ENCODE measurements around the gene FAM117B. TPM values are rescaled to one million over a fixed set of nuclear protein-coding genes. Genes with fewer than 3 reads are reported as not detected.

FAM117B gene
- total RNA-seq, 1 donor from 2014 or later, result 7.1 TPM

DNA sequence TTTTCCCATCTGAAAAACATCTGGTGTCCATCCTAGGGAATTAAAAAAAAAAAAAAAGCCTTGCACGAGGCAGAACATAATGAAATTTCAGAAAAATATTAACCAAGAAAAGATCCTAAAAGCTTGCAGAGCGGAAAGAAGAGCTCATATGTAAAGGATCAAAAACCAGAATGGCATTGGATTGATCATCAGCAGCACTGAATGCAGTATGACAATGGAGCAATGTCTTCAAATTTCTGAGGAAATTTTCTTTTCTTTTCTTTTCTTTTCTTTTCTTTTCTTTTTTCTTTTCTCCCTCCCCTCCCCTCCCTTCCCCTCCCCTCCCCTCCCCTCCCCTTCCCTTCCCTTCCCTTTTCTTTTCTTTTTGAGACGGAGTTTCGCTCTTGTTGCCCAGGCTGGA lies 21.3 kb upstream of the FAM117B start:
- DNase-seq (ENCODE audit: low read depth), result no peak
- TF ChIP-seq, protein P1, sequence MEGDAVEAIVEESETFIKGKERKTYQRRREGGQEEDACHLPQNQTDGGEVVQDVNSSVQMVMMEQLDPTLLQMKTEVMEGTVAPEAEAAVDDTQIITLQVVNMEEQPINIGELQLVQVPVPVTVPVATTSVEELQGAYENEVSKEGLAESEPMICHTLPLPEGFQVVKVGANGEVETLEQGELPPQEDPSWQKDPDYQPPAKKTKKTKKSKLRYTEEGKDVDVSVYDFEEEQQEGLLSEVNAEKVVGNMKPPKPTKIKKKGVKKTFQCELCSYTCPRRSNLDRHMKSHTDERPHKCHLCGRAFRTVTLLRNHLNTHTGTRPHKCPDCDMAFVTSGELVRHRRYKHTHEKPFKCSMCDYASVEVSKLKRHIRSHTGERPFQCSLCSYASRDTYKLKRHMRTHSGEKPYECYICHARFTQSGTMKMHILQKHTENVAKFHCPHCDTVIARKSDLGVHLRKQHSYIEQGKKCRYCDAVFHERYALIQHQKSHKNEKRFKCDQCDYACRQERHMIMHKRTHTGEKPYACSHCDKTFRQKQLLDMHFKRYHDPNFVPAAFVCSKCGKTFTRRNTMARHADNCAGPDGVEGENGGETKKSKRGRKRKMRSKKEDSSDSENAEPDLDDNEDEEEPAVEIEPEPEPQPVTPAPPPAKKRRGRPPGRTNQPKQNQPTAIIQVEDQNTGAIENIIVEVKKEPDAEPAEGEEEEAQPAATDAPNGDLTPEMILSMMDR (conservative IDR thresholded peaks at IDR 0.05; ENCODE audit: low read depth, low read length), result no peak
- H3K4me3 ChIP-seq (ENCODE audit: low read depth, low read length), result no peak overlapping the region

DNA sequence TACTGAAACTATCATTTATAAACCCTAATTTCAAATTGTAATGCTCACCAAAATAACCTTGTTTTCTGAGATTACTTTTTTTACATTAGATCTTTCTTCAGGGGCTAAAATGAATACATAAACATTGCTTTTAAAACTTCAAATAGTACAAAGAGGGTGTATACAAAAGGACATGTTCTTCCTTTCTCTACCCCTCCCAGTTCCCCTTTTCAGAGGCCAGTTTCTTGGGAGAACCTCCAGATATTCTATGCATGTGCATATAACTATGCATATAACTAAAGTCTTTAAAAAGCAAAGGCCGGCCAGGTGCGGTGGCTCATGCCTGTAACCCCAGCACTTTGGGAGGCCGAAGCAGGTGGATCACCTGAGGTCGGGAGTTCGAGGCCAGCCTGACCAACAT lies 10.6 kb upstream of the FAM117B start:
- no peak overlapping the region for H3K4me3 ChIP-seq (ENCODE audit: low read depth, low read length)
- DNase-seq (ENCODE audit: low read depth), result no peak
- TF ChIP-seq, protein P1 (conservative IDR thresholded peaks at IDR 0.05; ENCODE audit: low read depth, low read length), result no peak

DNA sequence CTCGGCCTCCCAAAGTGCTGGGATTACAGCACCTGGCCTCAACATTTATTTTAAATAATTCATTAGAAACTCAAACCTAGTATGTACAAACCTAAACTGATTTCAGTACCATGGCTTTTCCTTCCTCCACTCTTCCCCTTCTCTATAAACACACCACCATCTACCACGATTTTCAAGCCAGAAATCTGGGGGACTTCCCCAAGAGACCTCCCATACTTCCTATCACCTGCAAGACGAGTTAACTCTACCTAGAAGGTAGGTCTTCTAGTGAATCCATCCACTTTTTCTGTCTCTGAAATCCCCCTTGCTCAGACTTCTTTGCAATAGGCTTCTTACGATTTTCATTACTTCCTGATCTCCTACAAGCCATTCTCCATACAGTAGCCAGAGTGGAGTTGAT lies 7.7 kb upstream of the FAM117B start:
- TF ChIP-seq, protein P1 (conservative IDR thresholded peaks at IDR 0.05; ENCODE audit: low read depth, low read length), result no peak
- DNase-seq (ENCODE audit: low read depth), result no peak

DNA sequence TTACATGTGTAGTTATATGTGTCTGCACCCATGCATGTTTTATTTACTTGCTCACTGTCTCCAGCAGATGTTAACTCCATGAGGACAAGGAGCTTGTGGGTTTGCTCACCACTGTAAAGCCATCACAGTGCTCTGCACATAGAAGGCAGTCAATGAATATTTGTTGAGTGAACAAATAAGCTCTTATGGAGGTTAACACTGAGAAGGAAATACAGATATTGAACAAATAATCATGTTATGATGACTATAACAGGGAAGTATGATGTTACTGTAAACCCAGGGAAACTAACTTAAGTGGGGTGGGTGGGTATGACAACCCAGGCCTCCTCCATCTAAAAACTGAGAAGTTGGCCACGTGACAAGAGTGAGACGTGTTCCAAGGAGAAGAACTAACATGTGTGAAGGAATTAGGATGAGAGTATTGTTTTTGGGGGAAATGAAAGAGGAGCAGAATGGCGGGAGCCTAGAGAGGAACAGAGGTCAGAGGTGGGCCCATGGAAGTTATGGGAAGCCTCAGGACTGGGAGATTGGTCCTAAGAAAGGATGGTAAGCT lies 6.0 kb upstream of the FAM117B start:
- TF ChIP-seq, protein P1 (conservative IDR thresholded peaks at IDR 0.05; ENCODE audit: low read depth, low read length), result no peak
- DNase-seq (ENCODE audit: low read depth), result no peak
- H3K4me3 ChIP-seq (ENCODE audit: low read depth, low read length), result no peak overlapping the region

More for the DNA sequence above, 7.7 kb upstream of the FAM117B start:
- H3K4me3 ChIP-seq (ENCODE audit: low read depth, low read length), result no peak overlapping the region

DNA sequence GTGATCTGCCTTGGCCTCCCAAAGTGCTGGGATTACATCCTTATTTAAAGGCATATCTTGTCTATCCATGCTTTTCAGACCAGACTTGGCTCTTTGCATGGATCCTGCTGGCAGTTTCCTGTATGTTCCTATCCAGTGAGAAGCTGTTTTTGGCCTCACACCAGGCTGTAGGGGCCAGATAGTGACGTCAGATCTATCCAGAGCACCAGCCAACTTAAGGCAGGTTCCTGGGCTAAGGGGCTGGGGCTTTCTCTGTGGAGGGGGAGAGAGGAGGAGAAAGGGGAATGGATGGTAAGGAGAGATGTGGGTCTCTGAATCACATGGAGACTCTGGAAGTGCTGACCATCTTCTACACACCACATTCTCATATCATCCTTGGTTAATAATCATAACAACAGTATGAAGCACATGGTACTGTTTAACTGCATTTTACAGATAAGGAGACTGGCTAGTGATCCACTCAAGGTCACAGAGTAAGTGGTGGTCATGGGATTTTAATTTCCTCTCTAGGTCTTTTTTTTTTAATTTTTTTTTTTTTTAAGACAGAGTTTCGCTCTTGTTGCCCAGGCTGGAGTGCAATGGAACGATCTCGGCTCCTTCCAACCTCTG lies 2.0 kb upstream of the FAM117B start:
- H3K4me3 ChIP-seq (ENCODE audit: low read depth, low read length), result no peak overlapping the region
- TF ChIP-seq, protein P1 (conservative IDR thresholded peaks at IDR 0.05; ENCODE audit: low read depth, low read length), result no peak
- no peak for DNase-seq (ENCODE audit: low read depth)

DNA sequence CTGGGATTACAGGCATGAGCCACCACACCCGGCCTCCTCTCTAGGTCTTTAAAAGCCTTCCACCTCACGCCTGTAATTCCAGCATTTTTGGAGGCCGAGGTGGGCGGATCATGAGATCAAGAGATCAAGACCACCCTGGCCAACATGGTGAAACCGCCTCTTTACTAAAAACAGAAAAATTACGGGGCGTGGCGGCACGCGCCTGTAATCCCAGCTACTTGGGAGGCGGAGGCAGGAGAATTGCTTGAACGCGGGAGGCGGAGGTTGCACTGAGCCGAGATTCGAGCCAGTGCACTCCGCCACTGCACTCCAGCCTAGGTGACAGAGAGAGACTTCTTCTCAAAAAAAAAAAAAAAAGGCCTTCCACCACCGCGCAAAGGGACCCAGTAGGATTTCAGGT lies 1.3 kb upstream of the FAM117B start:
- no peak for DNase-seq (ENCODE audit: low read depth)
- H3K4me3 ChIP-seq (ENCODE audit: low read depth, low read length), result no peak overlapping the region
- TF ChIP-seq, protein P1 (conservative IDR thresholded peaks at IDR 0.05; ENCODE audit: low read depth, low read length), result no peak
